Ectodermal cell (in vitro differentiated cells): Measurements from ENCODE around the gene STAT2.

Source experiments
- H3K27ac ChIP-seq: 2 replicates; pipeline ENCODE4 v1.7.0; 2013; ENCODE audit warnings: mild to moderate bottlenecking, low read depth, low read length; ENCODE audit not compliant: insufficient read depth, poor library complexity, severe bottlenecking
- H3K27me3 ChIP-seq: 2 replicates; pipeline ENCODE4 v1.7.0; 2013; ENCODE audit warnings: mild to moderate bottlenecking, low read length; ENCODE audit not compliant: insufficient read depth, control insufficient read depth, poor library complexity, severe bottlenecking
- H3K36me3 ChIP-seq: one replicate; pipeline ENCODE4 v1.7.0; 2013; ENCODE audit warnings: low read length; ENCODE audit not compliant: control insufficient read depth, insufficient read depth
- H3K4me1 ChIP-seq: one replicate; pipeline ENCODE4 v1.7.0; 2013; ENCODE audit warnings: low read length; ENCODE audit not compliant: control insufficient read depth, insufficient read depth
- H3K4me3 ChIP-seq: 2 replicates; pipeline ENCODE4 v1.7.0; 2013; ENCODE audit warnings: low read depth, low read length, control low read depth; ENCODE audit not compliant: insufficient read depth
- H3K9me3 ChIP-seq: 2 replicates; pipeline ENCODE4 v1.7.0; 2013; ENCODE audit warnings: mild to moderate bottlenecking, low read length, moderate library complexity; ENCODE audit not compliant: control insufficient read depth
- WGBS, 2 experiments: methylation state at CpG; one replicate each; pipeline ENCODE4 v1.1.7; 2013; ENCODE audit warnings: missing lambda C conversion rate in 2 of 2; 5-methylcytosine and 5-hydroxymethylcytosine counted together

STAT2 gene

GRCh38 chr12:56387152-56387736 is 27.3 kb upstream of the STAT2 start:
- Histone ChIP-seq H3K9me3 (no peaks in the 10 kb centered on the region), H3K36me3 (no peaks in the 10 kb centered on the region), H3K4me3 (no peak overlapping the region), H3K4me1 (peaks cover 4% of the 10 kb centered on the region), H3K27me3 (no peaks in the 10 kb centered on the region), H3K27ac (no peak overlapping the region)
- WGBS, 2 experiments, result 57 to 62% methylated on average over 7 of the region's 7 CpGs

- no peaks in the 10 kb centered on the region for H3K9me3 ChIP-seq
- WGBS, 2 experiments, result 95 to 100% methylated on average over 1 of the region's 1 CpG
- no peaks in the 10 kb centered on the region for H3K27me3 ChIP-seq
- no peak overlapping the region for H3K4me3 ChIP-seq
- H3K36me3 ChIP-seq, result no peaks in the 10 kb centered on the region
- no peak overlapping the region for H3K27ac ChIP-seq
- peaks cover 4% of the 10 kb centered on the region for H3K4me1 ChIP-seq
Measured at GRCh38 chr12:56385873-56386272, 26.0 kb upstream of the STAT2 start.

- Histone ChIP-seq H3K36me3 (no peaks in the 10 kb centered on the region), H3K4me3 (no peak overlapping the region), H3K9me3 (no peaks in the 10 kb centered on the region), H3K4me1 (peaks cover 4% of the 10 kb centered on the region), H3K27me3 (no peaks in the 10 kb centered on the region), H3K27ac (no peak overlapping the region)
- 90 to 96% methylated on average over 14 to 16 of the region's 16 CpGs for WGBS, 2 experiments
Measured at GRCh38 chr12:56382611-56383010, 22.7 kb upstream of the STAT2 start.

GRCh38 chr12:56377989-56378316 is 18.0 kb upstream of the STAT2 start:
- no peak overlapping the region for H3K4me3 ChIP-seq
- no CpG with 5 or more reads among the region's 1 CpG for WGBS, 2 experiments
- no peaks in the 10 kb centered on the region for H3K27me3 ChIP-seq
- no peaks in the 10 kb centered on the region for H3K36me3 ChIP-seq
- H3K4me1 ChIP-seq, result no peaks in the 10 kb centered on the region
- H3K27ac ChIP-seq, result no peak overlapping the region
- no peaks in the 10 kb centered on the region for H3K9me3 ChIP-seq

- Histone ChIP-seq H3K9me3 (no peaks in the 10 kb centered on the region), H3K27ac (no peak overlapping the region), H3K4me3 (no peak overlapping the region), H3K27me3 (no peaks in the 10 kb centered on the region), H3K36me3 (no peaks in the 10 kb centered on the region), H3K4me1 (no peaks in the 10 kb centered on the region)
- 84 to 95% methylated on average over 3 to 4 of the region's 4 CpGs for WGBS, 2 experiments
Measured at GRCh38 chr12:56377310-56377988, 17.5 kb upstream of the STAT2 start.

- H3K4me3 ChIP-seq, result no peak overlapping the region
- 90 to 93% methylated on average over 8 to 11 of the region's 11 CpGs for WGBS, 2 experiments
- H3K36me3 ChIP-seq, result no peaks in the 10 kb centered on the region
- H3K9me3 ChIP-seq, result no peaks in the 10 kb centered on the region
- no peaks in the 10 kb centered on the region for H3K4me1 ChIP-seq
- no peaks in the 10 kb centered on the region for H3K27me3 ChIP-seq
- no peak overlapping the region for H3K27ac ChIP-seq
Measured at GRCh38 chr12:56375598-56376434, 15.9 kb upstream of the STAT2 start.

GRCh38 chr12:56374726-56375597 is 15.1 kb upstream of the STAT2 start:
- Histone ChIP-seq H3K36me3 (no peaks in the 10 kb centered on the region), H3K27me3 (no peaks in the 10 kb centered on the region), H3K9me3 (no peaks in the 10 kb centered on the region), H3K4me1 (no peaks in the 10 kb centered on the region), H3K27ac (no peak overlapping the region), H3K4me3 (no peak overlapping the region)
- 90 to 94% methylated on average over 6 to 7 of the region's 7 CpGs for WGBS, 2 experiments

GRCh38 chr12:56373515-56373914 is 13.6 kb upstream of the STAT2 start:
- WGBS, 2 experiments, result 91 to 93% methylated on average over 1 of the region's 1 CpG
- no peak overlapping the region for H3K4me3 ChIP-seq

GRCh38 chr12:56366948-56367347 is 7.0 kb upstream of the STAT2 start:
- Histone ChIP-seq H3K27ac (no peak overlapping the region), H3K27me3 (peaks cover 3% of the 10 kb centered on the region), H3K4me1 (no peaks in the 10 kb centered on the region), H3K9me3 (no peaks in the 10 kb centered on the region), H3K4me3 (no peak overlapping the region), H3K36me3 (no peaks in the 10 kb centered on the region)
- 87 to 93% methylated on average over 3 of the region's 3 CpGs for WGBS, 2 experiments

More at GRCh38 chr12:56373515-56373914, 13.6 kb upstream of the STAT2 start:
- Histone ChIP-seq H3K27ac (no peak overlapping the region), H3K4me1 (no peaks in the 10 kb centered on the region), H3K36me3 (no peaks in the 10 kb centered on the region), H3K9me3 (no peaks in the 10 kb centered on the region), H3K27me3 (no peaks in the 10 kb centered on the region)
